Measurements from ENCODE around the gene HS2ST1.

DNA sequence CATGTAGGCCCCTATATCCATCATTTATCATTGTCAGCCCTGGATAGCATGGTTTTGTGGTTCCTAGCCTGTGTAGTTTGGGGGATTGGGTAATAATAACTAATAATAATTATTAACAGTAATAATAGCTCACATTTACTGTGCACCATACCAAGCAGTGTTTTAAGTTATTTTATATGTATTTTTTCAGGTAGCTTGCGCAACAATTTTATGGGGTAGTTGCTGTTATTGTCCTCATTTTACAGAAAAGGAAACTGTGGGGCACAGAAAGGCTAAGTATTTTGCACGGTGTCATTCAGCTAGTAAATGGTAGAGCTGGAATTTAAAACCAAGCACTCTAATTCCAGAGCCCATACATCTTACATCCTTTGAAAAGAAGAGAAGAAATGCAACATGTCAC, 179.8 kb downstream of the HS2ST1 start:
- no peak for TF ChIP-seq RAD21 (IDR thresholded peaks at IDR 0.05)
- no peak for TF ChIP-seq JUND (IDR thresholded peaks at IDR 0.05)
- TF ChIP-seq, protein P1, sequence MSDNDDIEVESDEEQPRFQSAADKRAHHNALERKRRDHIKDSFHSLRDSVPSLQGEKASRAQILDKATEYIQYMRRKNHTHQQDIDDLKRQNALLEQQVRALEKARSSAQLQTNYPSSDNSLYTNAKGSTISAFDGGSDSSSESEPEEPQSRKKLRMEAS (IDR thresholded peaks at IDR 0.05), result no peak
- no peak for TF ChIP-seq CTCF (IDR thresholded peaks at IDR 0.05; ENCODE audit: low read depth, low read length, missing input control)
- no peak for TF ChIP-seq HNF4A (conservative IDR thresholded peaks at IDR 0.05)
- no peak for TF ChIP-seq EGR1 (IDR thresholded peaks at IDR 0.05; ENCODE audit: low read depth in 2 of 2)
- no peak for TF ChIP-seq REST (IDR thresholded peaks at IDR 0.05)
- TF ChIP-seq GABPA (IDR thresholded peaks at IDR 0.05 in 1 of 2, conservative IDR thresholded peaks at IDR 0.05 in 1 of 2), result no peak
- no peak for TF ChIP-seq HNF4G (IDR thresholded peaks at IDR 0.05)
- TF ChIP-seq FOXA1 (IDR thresholded peaks at IDR 0.05), result no peak
- TF ChIP-seq NR2F2 (IDR thresholded peaks at IDR 0.05), result no peak
- TF ChIP-seq TAF1 (conservative IDR thresholded peaks at IDR 0.05), result no peak
- TF ChIP-seq SP1 (IDR thresholded peaks at IDR 0.05), result no peak

All from liver (tissue), 3 donors.